GM23248 (cell line): ENCODE measurements around the gene SPEM1.

Experiments used
- EZH2 ChIP-seq: fragments of 200-600 bp; sonication (generic); IDR thresholded peaks from 2 replicates; pipeline ENCODE4 v1.6.1; 2018; ENCODE audit warnings: antibody characterized with exemption, mild to moderate bottlenecking; ENCODE audit not compliant: insufficient read depth, poor library complexity, severe bottlenecking
- EZH2phosphoT487 ChIP-seq: fragments of 200-600 bp; sonication (generic); IDR thresholded peaks from 2 replicates; pipeline ENCODE4 v1.6.1; 2018; ENCODE audit warnings: antibody characterized with exemption, moderate library complexity, mild to moderate bottlenecking, low read depth; ENCODE audit not compliant: insufficient read depth

DNA sequence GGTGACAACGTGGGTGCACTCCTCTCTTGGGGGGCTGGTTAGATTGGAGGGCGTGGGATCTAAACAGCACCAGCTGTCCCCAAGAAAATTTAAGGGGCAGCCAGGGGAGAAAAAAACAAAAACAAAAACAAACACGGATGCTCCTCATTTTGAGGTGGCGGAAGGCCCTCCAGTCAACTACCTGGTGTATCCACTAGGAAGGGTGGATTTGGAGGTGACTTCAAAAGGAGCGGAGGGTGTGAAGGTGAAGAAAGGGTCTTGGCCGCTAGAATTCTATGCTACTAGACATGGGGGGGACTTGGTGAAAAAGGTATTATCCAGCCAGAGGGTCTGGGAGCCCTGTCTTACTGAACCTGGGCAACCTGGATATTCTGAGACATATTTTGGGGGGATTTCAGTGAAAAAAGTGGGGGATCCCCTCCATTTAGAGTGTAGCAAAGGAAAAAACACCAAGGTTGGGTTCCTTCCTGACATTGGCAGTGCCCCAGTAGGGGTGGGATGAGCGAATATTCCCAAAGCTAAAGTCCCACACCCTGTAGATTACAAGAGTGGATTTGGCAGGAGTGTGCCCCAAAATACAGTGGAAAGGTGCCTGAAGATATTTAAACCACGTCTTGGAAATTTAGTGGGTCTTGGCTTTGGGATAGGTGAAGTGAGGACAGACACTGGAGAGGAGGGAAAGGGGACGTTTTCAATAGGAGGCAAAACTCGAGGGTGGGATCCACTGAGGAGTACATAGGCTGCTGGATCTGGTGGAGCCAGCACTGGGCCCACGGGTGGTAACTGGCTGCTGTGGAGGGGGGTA, 18.7 kb downstream of the SPEM1 start:
- TF ChIP-seq EZH2 (peak; percentile 67), EZH2phosphoT487 (no peak)
